CD4-positive, alpha-beta T cell (primary cell): ENCODE results near the gene PRKCB. TPM values are rescaled to one million over a fixed set of nuclear protein-coding genes. Genes with fewer than 3 reads are reported as not detected.

ENCODE experiments used
- ATAC-seq: fragments of 200-7000 bp; cut with Tn5 transposase; one replicate; pipeline ENCODE4 v1.10.0; 2022; ENCODE audit warnings: mild to moderate bottlenecking; ENCODE audit not compliant: poor library complexity
- CTCF ChIA-PET: fragments of 350-600 bp; sonication (Branson Sonifier 250); formaldehyde crosslinking; loops from one replicate; lab custom pipeline; 2021; ENCODE audit warnings: antibody characterized with exemption, inconsistent platforms; lab: Charles Lee
- POLR2A ChIA-PET: fragments of 350-600 bp; sonication (Branson Sonifier 250); formaldehyde crosslinking; loops from one replicate; lab custom pipeline; 2021; ENCODE audit warnings: antibody characterized with exemption, inconsistent platforms; lab: Charles Lee
- DNase-seq, 14 experiments: peaks; one replicate each; pipeline ENCODE4 v3.0.0-alpha.2; 2013 to 2020; ENCODE audit warnings: mixed read lengths in 2 of 14
- H3K27ac ChIP-seq, 2 donors: one replicate each; pipeline versions ENCODE4 v1.5.1 to v1.7.0; 2013; ENCODE audit warnings: low read length in 2 of 2, low read depth in 1 of 2, mild to moderate bottlenecking in 1 of 2
- H3K27me3 ChIP-seq, 2 experiments: 1 replicate in 1 of 2; 2 replicates in 1 of 2; pipeline versions ENCODE4 v1.6.1 to v1.7.0; 2013; ENCODE audit warnings: low read length in 2 of 2, control low read depth in 1 of 2, mild to moderate bottlenecking in 1 of 2, moderate library complexity in 1 of 2; ENCODE audit not compliant: insufficient read depth in 2 of 2, control insufficient read depth in 1 of 2
- H3K36me3 ChIP-seq: one replicate; pipeline ENCODE4 v1.6.1; 2013; ENCODE audit warnings: low read length, control low read depth; ENCODE audit not compliant: insufficient read depth
- H3K4me1 ChIP-seq: one replicate; pipeline ENCODE4 v1.6.1; 2013; ENCODE audit warnings: low read length, control low read depth; ENCODE audit not compliant: insufficient read depth
- H3K4me3 ChIP-seq: one replicate; pipeline ENCODE4 v1.5.1; 2013; ENCODE audit warnings: mild to moderate bottlenecking, low read length, moderate library complexity
- H3K9me3 ChIP-seq, 2 experiments: 1 replicate in 1 of 2; 2 replicates in 1 of 2; pipeline versions ENCODE4 v1.6.1 to v1.7.0; 2013; ENCODE audit warnings: low read length in 2 of 2, mild to moderate bottlenecking in 2 of 2, control low read depth in 1 of 2, moderate library complexity in 1 of 2; ENCODE audit not compliant: control insufficient read depth in 1 of 2, insufficient read depth in 1 of 2
- H3K27ac Mint-ChIP-seq: one replicate; pipeline ENCODE4 v1.8.0; 2020; ENCODE audit warnings: mixed read lengths
- H3K27me3 Mint-ChIP-seq: one replicate; pipeline ENCODE4 v1.8.0; 2021; ENCODE audit warnings: mixed read lengths
- H3K36me3 Mint-ChIP-seq: one replicate; pipeline ENCODE4 v1.8.0; 2021; ENCODE audit warnings: low read depth, mixed read lengths
- H3K4me1 Mint-ChIP-seq: one replicate; pipeline ENCODE4 v1.8.0; 2021; ENCODE audit warnings: low read depth, mixed read lengths
- H3K4me3 Mint-ChIP-seq: one replicate; pipeline ENCODE4 v1.8.0; 2020; ENCODE audit warnings: mild to moderate bottlenecking, mixed read lengths
- H3K9me3 Mint-ChIP-seq: one replicate; pipeline ENCODE4 v1.8.0; 2020; ENCODE audit warnings: mixed read lengths
- intact Hi-C, 2 experiments: fragments of 100-400 bp; cut with DNase I in 1 of 2; cut with micrococcal nuclease in 1 of 2; formaldehyde crosslinking; loops; one replicate each; pipeline versions ENCODE4 v1.15.1 to v1.9.0; 2023 to 2025; cut with DNase I, micrococcal nuclease
- total RNA-seq, 174 experiments: library from RNA in 2 of 174; stranded (reverse) in 2 of 174; gene quantifications; one replicate each; pipeline ENCODE4 v1.2.3 and lab custom pipeline; 2021 to 2026
- TF ChIP-seq, protein P1 (sequence below): fragments of 200-600 bp; IDR thresholded peaks from one replicate; pipeline ENCODE4 v1.8.0; 2022; ENCODE audit warnings: antibody characterized with exemption, mild to moderate bottlenecking

Gene PRKCB
- total RNA-seq, 2 experiments from 2014 or later: 64.7 TPM

DNA sequence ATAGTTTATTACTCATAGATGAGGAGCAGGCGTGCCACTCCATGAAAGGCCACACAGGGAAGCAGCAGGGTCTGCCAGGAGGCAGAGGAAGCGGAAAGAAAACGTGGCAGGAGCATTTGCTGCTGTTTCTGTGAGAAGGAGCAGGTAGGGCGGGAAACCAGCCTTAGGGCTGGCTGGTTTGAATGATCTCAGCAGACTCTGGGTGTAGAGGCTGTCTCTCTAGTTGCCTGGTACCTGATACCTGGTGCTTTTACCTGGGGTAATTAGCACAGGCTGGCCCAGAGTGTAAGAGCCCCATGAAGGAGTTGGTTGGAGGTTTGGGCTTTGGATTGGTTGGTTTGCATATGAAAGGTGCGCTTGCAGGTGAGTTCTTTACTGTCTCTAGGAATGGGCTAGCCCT is 215.3 kb downstream of the PRKCB start:
- Histone ChIP-seq H3K4me3 (no peak overlapping the region), H3K27ac (no peak overlapping the region), H3K27me3 (no peaks in the 10 kb centered on the region), H3K9me3 (no peaks in the 10 kb centered on the region), H3K36me3 (peaks cover 27% of the 10 kb centered on the region), H3K4me1 (peaks cover 4% of the 10 kb centered on the region)
- Mint-ChIP-seq H3K9me3 (no peaks in the 10 kb centered on the region), H3K4me3 (no peak overlapping the region), H3K27ac (no peak overlapping the region), H3K27me3 (no peaks in the 10 kb centered on the region), H3K36me3 (peaks cover 69% of the 10 kb centered on the region), H3K4me1 (peaks cover 19% of the 10 kb centered on the region)
- CTCF ChIA-PET: no interaction called here
- ATAC-seq (no peak), DNase-seq (no peak)
- TF ChIP-seq, protein P1, sequence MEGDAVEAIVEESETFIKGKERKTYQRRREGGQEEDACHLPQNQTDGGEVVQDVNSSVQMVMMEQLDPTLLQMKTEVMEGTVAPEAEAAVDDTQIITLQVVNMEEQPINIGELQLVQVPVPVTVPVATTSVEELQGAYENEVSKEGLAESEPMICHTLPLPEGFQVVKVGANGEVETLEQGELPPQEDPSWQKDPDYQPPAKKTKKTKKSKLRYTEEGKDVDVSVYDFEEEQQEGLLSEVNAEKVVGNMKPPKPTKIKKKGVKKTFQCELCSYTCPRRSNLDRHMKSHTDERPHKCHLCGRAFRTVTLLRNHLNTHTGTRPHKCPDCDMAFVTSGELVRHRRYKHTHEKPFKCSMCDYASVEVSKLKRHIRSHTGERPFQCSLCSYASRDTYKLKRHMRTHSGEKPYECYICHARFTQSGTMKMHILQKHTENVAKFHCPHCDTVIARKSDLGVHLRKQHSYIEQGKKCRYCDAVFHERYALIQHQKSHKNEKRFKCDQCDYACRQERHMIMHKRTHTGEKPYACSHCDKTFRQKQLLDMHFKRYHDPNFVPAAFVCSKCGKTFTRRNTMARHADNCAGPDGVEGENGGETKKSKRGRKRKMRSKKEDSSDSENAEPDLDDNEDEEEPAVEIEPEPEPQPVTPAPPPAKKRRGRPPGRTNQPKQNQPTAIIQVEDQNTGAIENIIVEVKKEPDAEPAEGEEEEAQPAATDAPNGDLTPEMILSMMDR: no peak
- POLR2A ChIA-PET: no interaction called here
- intact Hi-C loops: no loop called here

DNA sequence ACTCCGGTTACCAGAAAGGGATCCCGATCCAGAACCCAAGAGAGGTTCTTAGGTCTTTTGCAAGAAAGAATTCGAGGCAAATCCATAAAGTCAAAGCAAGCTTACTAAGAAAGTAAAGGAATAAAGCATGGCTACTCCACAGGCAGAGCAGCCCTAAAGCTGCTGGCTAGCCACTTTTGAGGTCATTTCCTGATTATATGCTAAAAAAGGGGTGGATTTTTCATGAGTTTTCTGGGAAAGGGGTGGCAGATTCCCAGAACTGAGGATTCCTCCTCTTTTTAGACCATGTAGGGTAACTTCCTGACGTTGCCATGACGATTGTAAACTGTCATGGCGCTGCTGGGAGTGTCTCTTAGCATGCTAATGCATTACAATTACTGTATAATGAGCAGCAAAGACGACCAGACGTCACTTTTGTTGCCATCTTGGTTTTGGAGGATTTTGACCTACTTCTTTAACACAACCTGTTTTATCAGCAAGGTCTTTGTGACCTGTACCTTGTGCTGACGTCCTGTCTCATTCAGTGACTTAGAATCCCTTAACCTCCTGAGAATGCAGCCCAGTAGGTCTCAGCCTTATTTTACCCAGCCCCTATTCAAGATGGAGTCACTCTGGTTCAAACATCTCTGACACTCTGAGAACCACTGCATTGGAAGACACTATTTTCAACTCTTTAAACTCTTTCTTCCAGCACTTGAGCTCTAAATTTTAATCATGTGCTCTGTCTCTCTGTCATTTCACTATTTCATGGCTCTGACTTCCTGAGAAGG is 216.7 kb downstream of the PRKCB start:
- ATAC-seq (no peak), DNase-seq (no peak)
- intact Hi-C loops: no loop called here
- Histone ChIP-seq H3K9me3 (no peaks in the 10 kb centered on the region), H3K27me3 (no peaks in the 10 kb centered on the region), H3K4me1 (peaks cover 4% of the 10 kb centered on the region), H3K36me3 (peaks cover 26% of the 10 kb centered on the region), H3K4me3 (no peak overlapping the region), H3K27ac (no peak overlapping the region)
- ChIA-PET POLR2A (no interaction called here), CTCF (no interaction called here)
- H3K27ac Mint-ChIP-seq: no peak overlapping the region
- no peaks in the 10 kb centered on the region for H3K27me3 Mint-ChIP-seq
- H3K36me3 Mint-ChIP-seq: peaks cover 74% of the 10 kb centered on the region
- TF ChIP-seq, protein P1: no peak
- peaks cover 18% of the 10 kb centered on the region for H3K4me1 Mint-ChIP-seq
- no peaks in the 10 kb centered on the region for H3K9me3 Mint-ChIP-seq
- no peak overlapping the region for H3K4me3 Mint-ChIP-seq

DNA sequence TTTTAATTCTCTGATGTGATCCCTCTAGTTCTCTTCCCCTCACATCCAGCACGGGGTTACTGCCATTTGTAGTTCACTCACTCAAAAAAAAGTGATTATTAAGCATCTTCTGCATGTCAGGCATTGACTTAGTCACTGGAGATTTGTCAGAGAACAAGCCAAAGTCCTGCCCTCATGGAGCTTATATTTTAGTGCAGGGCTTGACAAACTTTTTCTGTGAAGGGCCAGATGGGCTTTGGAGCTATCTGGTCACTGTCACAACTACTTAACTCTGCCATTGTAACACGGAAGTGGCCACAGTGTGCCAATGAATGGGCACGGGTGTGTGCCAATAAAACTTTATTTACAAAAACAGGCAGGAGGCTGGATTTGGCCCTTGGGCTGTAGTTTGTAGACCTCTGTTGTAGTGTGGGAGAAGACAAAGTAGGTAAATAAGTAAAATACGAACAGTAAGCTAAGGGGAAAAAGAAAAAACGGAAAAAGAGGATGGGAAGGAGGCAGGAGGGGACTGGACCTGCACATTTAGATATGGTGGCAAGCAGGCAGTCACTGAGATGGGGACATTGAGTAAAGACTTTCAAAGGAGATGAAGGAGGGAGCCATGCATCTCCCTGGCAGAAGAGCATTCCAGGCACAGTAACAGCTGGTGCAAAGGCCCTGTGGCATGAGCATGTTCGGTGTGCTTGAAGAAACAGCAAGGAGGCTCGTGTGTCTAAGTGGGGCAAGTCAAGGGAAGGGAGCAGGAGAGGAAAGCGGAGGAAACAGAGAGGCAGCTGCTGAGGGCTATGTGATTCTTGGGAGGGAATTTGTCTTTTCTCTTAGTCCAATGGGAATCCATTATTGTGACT is 217.5 kb downstream of the PRKCB start:
- Mint-ChIP-seq H3K27ac (no peak overlapping the region), H3K27me3 (no peaks in the 10 kb centered on the region), H3K9me3 (no peaks in the 10 kb centered on the region), H3K4me3 (no peak overlapping the region), H3K36me3 (peaks cover 70% of the 10 kb centered on the region), H3K4me1 (peaks cover 15% of the 10 kb centered on the region)
- Histone ChIP-seq H3K27me3 (no peaks in the 10 kb centered on the region), H3K27ac (no peak overlapping the region), H3K4me3 (no peak overlapping the region), H3K9me3 (no peaks in the 10 kb centered on the region), H3K4me1 (peaks cover 4% of the 10 kb centered on the region), H3K36me3 (peaks cover 26% of the 10 kb centered on the region)
- ChIA-PET POLR2A (no interaction called here), CTCF (no interaction called here)
- TF ChIP-seq, protein P1: no peak
- DNase-seq (no peak), ATAC-seq (no peak)
- intact Hi-C loops: no loop called here
